Lung (tissue), 12 donors: ENCODE data around the gene MTSS2. TPM values are rescaled to one million over a fixed set of nuclear protein-coding genes. Genes with fewer than 3 reads are reported as not detected.
A peak's percentile ranks its signal among the peaks of the same experiment; 100 is the strongest.

Experiments used
- ATAC-seq: fragments of 200-7000 bp; cut with Tn5 transposase; one replicate; pipeline ENCODE4 v1.9.1; 2020; ENCODE audit warnings: moderate number of reproducible peaks; ENCODE audit not compliant: insufficient read depth, low FRiP score
- DNase-seq, 3 donors: peaks; one replicate each; pipeline ENCODE4 v3.0.0-alpha.2; 2013 to 2017
- H3K27ac ChIP-seq, 2 donors: one replicate each; pipeline ENCODE4 v1.5.1; 2013; ENCODE audit warnings: mild to moderate bottlenecking in 2 of 2, moderate library complexity in 2 of 2, control low read depth in 1 of 2, inconsistent platforms in 1 of 2, low read depth in 1 of 2, low read length in 1 of 2
- H3K27me3 ChIP-seq, 3 donors: one replicate each; pipeline ENCODE4 v1.5.1; 2013; ENCODE audit warnings: low read length in 2 of 3; ENCODE audit not compliant: control insufficient read depth in 3 of 3, insufficient read depth in 3 of 3
- H3K36me3 ChIP-seq, 4 donors: one replicate each; pipeline ENCODE4 v1.5.1; 2013; ENCODE audit warnings: low read length in 4 of 4, mild to moderate bottlenecking in 1 of 4, moderate library complexity in 1 of 4; ENCODE audit not compliant: control insufficient read depth in 4 of 4, insufficient read depth in 4 of 4
- H3K4me1 ChIP-seq, 5 donors: one replicate each; pipeline ENCODE4 v1.5.1; 2013; ENCODE audit warnings: low read length in 5 of 5, mild to moderate bottlenecking in 2 of 5, moderate library complexity in 1 of 5; ENCODE audit not compliant: control insufficient read depth in 5 of 5, insufficient read depth in 5 of 5
- H3K4me3 ChIP-seq: one replicate; pipeline ENCODE4 v1.5.1; 2013; ENCODE audit warnings: mild to moderate bottlenecking, control low read depth, moderate library complexity
- H3K9ac ChIP-seq, 2 donors: one replicate each; pipeline ENCODE4 v1.5.1; 2013; ENCODE audit warnings: low read length in 2 of 2, control low read depth in 1 of 2; ENCODE audit not compliant: insufficient read depth in 1 of 2
- H3K9me3 ChIP-seq, 4 donors: one replicate each; pipeline ENCODE4 v1.5.1; 2013; ENCODE audit warnings: low read length in 3 of 4, mild to moderate bottlenecking in 1 of 4, moderate library complexity in 1 of 4; ENCODE audit not compliant: control insufficient read depth in 4 of 4, insufficient read depth in 3 of 4
- WGBS, 2 donors: extraction: QIAGEN DNeasy Blood & Tissue Kit; methylation state at CpG; one replicate each; pipeline ENCODE4 v1.1.7; 2013; 5-methylcytosine and 5-hydroxymethylcytosine counted together
- polyA plus RNA-seq, 2 donors: library from polyadenylated mRNA; stranded (reverse); fragments of 200-250 nt; gene quantifications; one replicate each; pipeline ENCODE4 v1.2.1, GENCODE V29; 2013
- total RNA-seq, 2 donors: library from RNA; depleted of rRNA in 1 of 2; stranded (reverse); fragments of >200 nt in 1 of 2; gene quantifications; one replicate each; pipeline ENCODE4 v1.2.1, GENCODE V29; 2014 to 2021
- TF ChIP-seq, protein P1 (sequence below): IDR thresholded peaks from 2 replicates; pipeline ENCODE4 v1.5.1; 2012; ENCODE audit warnings: mild to moderate bottlenecking; ENCODE audit errors: control extremely low read depth, extremely low read depth
- donor health status: control.
- donor health status: control.
- donor health status: Bipolar disorder and iron deficiency.
- donor health status: healthy.
- donor health status: DM: yes; HTN: yes; CAD: no.

Gene MTSS2
- total and polyA plus RNA-seq, 4 donors = 40.6 to 91.3 (median 73.3) TPM

DNA sequence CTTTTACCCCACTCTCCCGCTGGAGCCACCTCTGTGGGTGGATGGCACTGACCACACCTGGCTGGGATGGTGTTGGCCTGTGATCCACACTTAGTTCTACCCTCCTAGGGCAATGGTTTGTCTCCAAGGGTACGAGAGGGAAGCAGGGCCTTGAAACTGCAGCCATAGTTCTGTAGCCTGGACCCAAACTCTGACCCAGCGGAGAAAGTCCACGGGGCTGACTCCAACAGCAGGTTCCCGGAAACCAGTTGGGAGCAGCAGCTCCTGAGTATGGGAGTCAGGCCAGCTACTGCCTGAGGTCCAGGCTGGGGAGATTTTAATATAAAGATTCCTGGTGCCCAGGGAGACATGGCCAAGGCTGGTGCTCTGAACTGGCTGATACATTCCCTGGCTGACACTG lies 23.6 kb upstream of the MTSS2 start:
- DNase-seq (no peak), ATAC-seq (no peak)
- no peaks in the 10 kb centered on the region for H3K27me3 ChIP-seq
- WGBS, 2 donors = 87 to 91% methylated on average over 5 of the region's 5 CpGs
- H3K4me3 ChIP-seq = no peak overlapping the region
- no peak overlapping the region for H3K9ac ChIP-seq
- H3K4me1 ChIP-seq = peaks cover 0 to 59% (median 35%) of the 10 kb centered on the region in 5 donors
- TF ChIP-seq, protein P1, sequence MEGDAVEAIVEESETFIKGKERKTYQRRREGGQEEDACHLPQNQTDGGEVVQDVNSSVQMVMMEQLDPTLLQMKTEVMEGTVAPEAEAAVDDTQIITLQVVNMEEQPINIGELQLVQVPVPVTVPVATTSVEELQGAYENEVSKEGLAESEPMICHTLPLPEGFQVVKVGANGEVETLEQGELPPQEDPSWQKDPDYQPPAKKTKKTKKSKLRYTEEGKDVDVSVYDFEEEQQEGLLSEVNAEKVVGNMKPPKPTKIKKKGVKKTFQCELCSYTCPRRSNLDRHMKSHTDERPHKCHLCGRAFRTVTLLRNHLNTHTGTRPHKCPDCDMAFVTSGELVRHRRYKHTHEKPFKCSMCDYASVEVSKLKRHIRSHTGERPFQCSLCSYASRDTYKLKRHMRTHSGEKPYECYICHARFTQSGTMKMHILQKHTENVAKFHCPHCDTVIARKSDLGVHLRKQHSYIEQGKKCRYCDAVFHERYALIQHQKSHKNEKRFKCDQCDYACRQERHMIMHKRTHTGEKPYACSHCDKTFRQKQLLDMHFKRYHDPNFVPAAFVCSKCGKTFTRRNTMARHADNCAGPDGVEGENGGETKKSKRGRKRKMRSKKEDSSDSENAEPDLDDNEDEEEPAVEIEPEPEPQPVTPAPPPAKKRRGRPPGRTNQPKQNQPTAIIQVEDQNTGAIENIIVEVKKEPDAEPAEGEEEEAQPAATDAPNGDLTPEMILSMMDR = no peak
- H3K27ac ChIP-seq = peak overlapping the region in 1 of 2 donors; percentile 78
- peaks cover 0 to 2% (median 0%) of the 10 kb centered on the region in 4 donors for H3K36me3 ChIP-seq
- H3K9me3 ChIP-seq = no peaks in the 10 kb centered on the region

DNA sequence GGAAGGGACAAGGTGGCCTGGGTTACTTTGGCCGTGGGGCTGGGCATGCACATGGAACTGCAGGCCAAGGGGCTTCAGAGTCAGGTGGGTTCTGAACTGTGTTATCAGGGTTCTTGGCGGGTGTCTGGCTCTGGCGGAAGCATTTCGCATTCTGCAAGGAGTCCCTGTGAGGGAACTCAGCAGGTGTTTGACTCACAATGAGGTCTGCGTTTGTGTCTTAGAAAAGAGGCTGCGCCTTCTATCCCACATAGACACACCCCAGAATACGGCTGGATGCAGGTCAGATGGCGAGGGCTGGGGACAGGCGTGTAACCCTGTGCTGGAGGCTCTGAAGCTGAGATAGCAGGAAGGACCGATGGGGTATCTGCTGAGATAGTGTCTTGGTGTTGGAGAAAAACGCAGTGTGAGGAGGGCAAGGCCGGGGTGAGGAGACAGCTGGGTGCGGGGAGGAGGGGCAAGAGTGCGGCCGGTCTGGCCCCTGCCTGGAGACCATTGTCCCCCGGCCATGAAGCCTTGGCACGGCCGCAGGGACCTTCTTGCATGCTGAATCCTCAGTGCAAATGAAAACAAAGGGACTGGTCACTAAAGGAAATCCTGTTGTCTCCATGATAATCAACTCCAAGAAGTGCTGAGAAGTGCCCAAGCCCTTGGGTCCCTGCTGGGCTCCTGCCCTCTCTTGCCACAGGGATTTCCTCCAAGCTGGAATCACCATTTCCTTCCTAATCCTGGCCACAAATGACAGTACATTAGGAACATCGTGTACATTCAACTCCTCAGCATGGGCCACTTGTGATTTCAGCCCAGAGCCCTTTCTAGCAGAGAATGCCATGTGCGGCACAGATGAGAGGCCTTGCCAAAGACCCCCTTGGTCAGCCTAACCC lies 22.8 kb upstream of the MTSS2 start:
- Histone ChIP-seq H3K36me3 (peaks cover 0 to 2% (median 0%) of the 10 kb centered on the region in 4 donors), H3K4me1 (peaks cover 0 to 58% (median 32%) of the 10 kb centered on the region in 5 donors), H3K27ac (peak overlapping the region in 1 of 2 donors; percentile 71), H3K9me3 (no peaks in the 10 kb centered on the region), H3K27me3 (no peaks in the 10 kb centered on the region), H3K4me3 (no peak overlapping the region), H3K9ac (no peak overlapping the region)
- no peak for DNase-seq
- TF ChIP-seq, protein P1 = no peak
- no peak for ATAC-seq
- 79 to 84% methylated on average over 20 of the region's 20 CpGs for WGBS, 2 donors

DNA sequence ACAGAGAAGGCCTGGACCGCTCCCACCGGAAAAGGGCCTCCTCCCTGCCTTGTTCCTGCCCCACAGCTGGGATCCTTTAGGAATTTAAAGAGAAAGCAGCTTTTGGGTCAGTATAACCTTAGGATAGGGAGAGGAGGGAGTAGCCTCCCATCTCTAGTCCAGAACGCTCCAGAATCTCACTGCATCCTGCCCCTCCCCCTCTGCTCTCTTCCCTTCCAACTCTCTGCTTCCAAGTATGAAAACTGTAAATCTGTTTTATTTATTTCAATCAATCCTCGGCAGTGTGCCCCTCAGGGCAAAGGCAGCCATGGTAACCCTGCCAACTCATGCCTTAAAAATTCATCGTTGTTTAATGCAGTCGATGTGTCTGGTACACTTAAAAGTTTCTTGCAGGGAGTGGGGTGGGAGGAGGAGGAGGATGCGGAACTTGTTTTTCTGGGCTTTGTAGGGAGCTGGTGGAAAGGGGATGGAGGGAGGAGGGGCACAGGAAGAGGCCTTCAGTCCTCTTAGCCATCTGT lies 21.2 kb upstream of the MTSS2 start:
- TF ChIP-seq, protein P1 = no peak
- ATAC-seq = no peak
- Histone ChIP-seq H3K9ac (no peak overlapping the region), H3K27me3 (no peaks in the 10 kb centered on the region), H3K36me3 (peaks cover 0 to 2% (median 0%) of the 10 kb centered on the region in 4 donors), H3K4me1 (peaks cover 0 to 58% (median 36%) of the 10 kb centered on the region in 5 donors), H3K27ac (peak overlapping the region in 1 of 2 donors; percentile 50), H3K9me3 (no peaks in the 10 kb centered on the region), H3K4me3 (no peak overlapping the region)
- 42 to 70% methylated on average over 7 of the region's 7 CpGs for WGBS, 2 donors
- DNase-seq = peak in 2 of 3 donors; percentile 58 to 69
